ENCODE measurements around the gene KRT13. TPM values are rescaled to one million over a fixed set of nuclear protein-coding genes. Genes with fewer than 3 reads are reported as not detected.

The KRT13 gene
- total and polyA plus RNA-seq, 5 donors from 2014 or later = not detected

GRCh38 chr17:41486316-41486715 lies 19.1 kb downstream of the KRT13 start:
- no peak overlapping the region for H3K27ac Mint-ChIP-seq
- no peak overlapping the region for H3K4me3 Mint-ChIP-seq

GRCh38 chr17:41484920-41485904 lies 20.2 kb downstream of the KRT13 start:
- ATAC-seq (ENCODE audit: low read depth in 2 of 2) = no peak
- Histone ChIP-seq H3K36me3 (ENCODE audit: control insufficient read depth, insufficient read depth, low read length) (no peaks in the 10 kb centered on the region), H3K27me3 (ENCODE audit: control insufficient read depth, insufficient read depth, low read length) (no peaks in the 10 kb centered on the region), H3K27ac (ENCODE audit: insufficient read depth, low read length, poor library complexity, severe bottlenecking) (no peak overlapping the region), H3K4me3 (ENCODE audit: low read depth, low read length) (no peak overlapping the region), H3K4me1 (ENCODE audit: control insufficient read depth, insufficient read depth, low read length, poor library complexity, severe bottlenecking) (no peaks in the 10 kb centered on the region), H3K9me3 (ENCODE audit: control insufficient read depth in 2 of 2, low read length in 2 of 2) (no peaks in the 10 kb centered on the region)
- no peaks in the 10 kb centered on the region for H3K36me3 Mint-ChIP-seq
- peaks cover 7% of the 10 kb centered on the region for H3K27me3 Mint-ChIP-seq
- peak overlapping the region in 1 of 3 donors; percentile 85 for H3K27ac Mint-ChIP-seq
- peaks cover 0 to 3% (median 0%) of the 10 kb centered on the region in 4 donors for H3K4me1 Mint-ChIP-seq
- peak overlapping the region in 1 of 4 donors; percentile 71 for H3K4me3 Mint-ChIP-seq
- no peaks in the 10 kb centered on the region for H3K9me3 Mint-ChIP-seq
- no peak for DNase-seq

More at GRCh38 chr17:41486316-41486715, 19.1 kb downstream of the KRT13 start:
- no peaks in the 10 kb centered on the region for H3K27me3 ChIP-seq (ENCODE audit: control insufficient read depth, insufficient read depth, low read length)
- no peak overlapping the region for H3K4me3 ChIP-seq (ENCODE audit: low read depth, low read length)
- peaks cover 0 to 1% (median 0%) of the 10 kb centered on the region in 7 donors for H3K9me3 Mint-ChIP-seq
- peaks cover 0 to 4% (median 0%) of the 10 kb centered on the region in 4 donors for H3K4me1 Mint-ChIP-seq
- no peak for DNase-seq
- H3K27me3 Mint-ChIP-seq = peaks cover 14% of the 10 kb centered on the region
- no peaks in the 10 kb centered on the region for H3K36me3 Mint-ChIP-seq
- H3K36me3 ChIP-seq (ENCODE audit: control insufficient read depth, insufficient read depth, low read length) = no peaks in the 10 kb centered on the region
- H3K9me3 ChIP-seq (ENCODE audit: control insufficient read depth in 2 of 2, low read length in 2 of 2) = no peaks in the 10 kb centered on the region
- H3K27ac ChIP-seq (ENCODE audit: insufficient read depth, low read length, poor library complexity, severe bottlenecking) = no peak overlapping the region
- H3K4me1 ChIP-seq (ENCODE audit: control insufficient read depth, insufficient read depth, low read length, poor library complexity, severe bottlenecking) = no peaks in the 10 kb centered on the region
- no peak for ATAC-seq (ENCODE audit: low read depth in 2 of 2)

GRCh38 chr17:41483991-41484826 lies 21.2 kb downstream of the KRT13 start:
- H3K4me3 Mint-ChIP-seq = no peak overlapping the region
- Histone ChIP-seq H3K27me3 (ENCODE audit: control insufficient read depth, insufficient read depth, low read length) (no peaks in the 10 kb centered on the region), H3K36me3 (ENCODE audit: control insufficient read depth, insufficient read depth, low read length) (no peaks in the 10 kb centered on the region), H3K4me3 (ENCODE audit: low read depth, low read length) (no peak overlapping the region), H3K4me1 (ENCODE audit: control insufficient read depth, insufficient read depth, low read length, poor library complexity, severe bottlenecking) (no peaks in the 10 kb centered on the region), H3K9me3 (ENCODE audit: control insufficient read depth in 2 of 2, low read length in 2 of 2) (no peaks in the 10 kb centered on the region), H3K27ac (ENCODE audit: insufficient read depth, low read length, poor library complexity, severe bottlenecking) (no peak overlapping the region)
- no peak for ATAC-seq (ENCODE audit: low read depth in 2 of 2)
- no peak for DNase-seq
- H3K9me3 Mint-ChIP-seq = no peaks in the 10 kb centered on the region
- no peaks in the 10 kb centered on the region for H3K36me3 Mint-ChIP-seq
- H3K27me3 Mint-ChIP-seq = peaks cover 7% of the 10 kb centered on the region
- H3K27ac Mint-ChIP-seq = no peak overlapping the region
- H3K4me1 Mint-ChIP-seq = no peaks in the 10 kb centered on the region

- Mint-ChIP-seq H3K4me1 (no peaks in the 10 kb centered on the region), H3K27me3 (peaks cover 7% of the 10 kb centered on the region), H3K4me3 (no peak overlapping the region), H3K9me3 (no peaks in the 10 kb centered on the region), H3K36me3 (no peaks in the 10 kb centered on the region), H3K27ac (no peak overlapping the region)
- no peaks in the 10 kb centered on the region for H3K27me3 ChIP-seq (ENCODE audit: control insufficient read depth, insufficient read depth, low read length)
- H3K4me1 ChIP-seq (ENCODE audit: control insufficient read depth, insufficient read depth, low read length, poor library complexity, severe bottlenecking) = no peaks in the 10 kb centered on the region
- H3K36me3 ChIP-seq (ENCODE audit: control insufficient read depth, insufficient read depth, low read length) = no peaks in the 10 kb centered on the region
- DNase-seq (no peak), ATAC-seq (ENCODE audit: low read depth in 2 of 2) (no peak)
- H3K4me3 ChIP-seq (ENCODE audit: low read depth, low read length) = no peak overlapping the region
- no peak overlapping the region for H3K27ac ChIP-seq (ENCODE audit: insufficient read depth, low read length, poor library complexity, severe bottlenecking)
- no peaks in the 10 kb centered on the region for H3K9me3 ChIP-seq (ENCODE audit: control insufficient read depth in 2 of 2, low read length in 2 of 2)
These were observed 21.9 kb downstream of the KRT13 start for GRCh38 chr17:41483531-41483930.

GRCh38 chr17:41481036-41481435 lies 24.4 kb downstream of the KRT13 start, which contains the start of gene KRT35:
Gene KRT35, minus strand, starts transcription at chr17:41481151. Its CDS starts 54 bp downstream, at chr17:41481097.
- H3K36me3 Mint-ChIP-seq = no peaks in the 10 kb centered on the region
- H3K4me3 Mint-ChIP-seq = no peak within 1 kb of the TSS
- DNase-seq = no peak
- no peak for ATAC-seq (ENCODE audit: low read depth in 2 of 2)
- H3K36me3 ChIP-seq (ENCODE audit: control insufficient read depth, insufficient read depth, low read length) = no peaks in the 10 kb centered on the region
- no peaks in the 10 kb centered on the region for H3K4me1 Mint-ChIP-seq
- no peaks in the 10 kb centered on the region for H3K4me1 ChIP-seq (ENCODE audit: control insufficient read depth, insufficient read depth, low read length, poor library complexity, severe bottlenecking)
- H3K27ac Mint-ChIP-seq = peak within 1 kb of the TSS in 1 of 3 donors; percentile 2
- H3K9me3 Mint-ChIP-seq = no peaks in the 10 kb centered on the region
- H3K9me3 ChIP-seq (ENCODE audit: control insufficient read depth in 2 of 2, low read length in 2 of 2) = no peaks in the 10 kb centered on the region
- H3K27me3 ChIP-seq (ENCODE audit: control insufficient read depth, insufficient read depth, low read length) = no peaks in the 10 kb centered on the region
- H3K27me3 Mint-ChIP-seq = peaks cover 5% of the 10 kb centered on the region
- no peak within 1 kb of the TSS for H3K27ac ChIP-seq (ENCODE audit: insufficient read depth, low read length, poor library complexity, severe bottlenecking)
- H3K4me3 ChIP-seq (ENCODE audit: low read depth, low read length) = no peak within 1 kb of the TSS

GRCh38 chr17:41480581-41480980 lies 24.8 kb downstream of the KRT13 start:
- H3K27me3 Mint-ChIP-seq = no peaks in the 10 kb centered on the region
- no peak overlapping the region for H3K27ac Mint-ChIP-seq
- H3K36me3 ChIP-seq (ENCODE audit: control insufficient read depth, insufficient read depth, low read length) = no peaks in the 10 kb centered on the region
- H3K36me3 Mint-ChIP-seq = no peaks in the 10 kb centered on the region
- DNase-seq (no peak), ATAC-seq (ENCODE audit: low read depth in 2 of 2) (no peak)
- H3K4me1 ChIP-seq (ENCODE audit: control insufficient read depth, insufficient read depth, low read length, poor library complexity, severe bottlenecking) = no peaks in the 10 kb centered on the region
- no peak overlapping the region for H3K27ac ChIP-seq (ENCODE audit: insufficient read depth, low read length, poor library complexity, severe bottlenecking)
- no peaks in the 10 kb centered on the region for H3K9me3 Mint-ChIP-seq
- H3K4me1 Mint-ChIP-seq = no peaks in the 10 kb centered on the region
- H3K9me3 ChIP-seq (ENCODE audit: control insufficient read depth in 2 of 2, low read length in 2 of 2) = no peaks in the 10 kb centered on the region
- no peak overlapping the region for H3K4me3 Mint-ChIP-seq
- no peak overlapping the region for H3K4me3 ChIP-seq (ENCODE audit: low read depth, low read length)
- H3K27me3 ChIP-seq (ENCODE audit: control insufficient read depth, insufficient read depth, low read length) = no peaks in the 10 kb centered on the region

GRCh38 chr17:41480136-41480535 lies 25.3 kb downstream of the KRT13 start:
- H3K4me3 ChIP-seq (ENCODE audit: low read depth, low read length) = no peak overlapping the region
- no peaks in the 10 kb centered on the region for H3K4me1 Mint-ChIP-seq
- H3K4me3 Mint-ChIP-seq = no peak overlapping the region

More at GRCh38 chr17:41480136-41480535, 25.3 kb downstream of the KRT13 start:
- no peaks in the 10 kb centered on the region for H3K9me3 Mint-ChIP-seq
- DNase-seq = no peak
- ATAC-seq (ENCODE audit: low read depth in 2 of 2) = no peak
- no peak overlapping the region for H3K27ac Mint-ChIP-seq
- Histone ChIP-seq H3K27ac (ENCODE audit: insufficient read depth, low read length, poor library complexity, severe bottlenecking) (no peak overlapping the region), H3K9me3 (ENCODE audit: control insufficient read depth in 2 of 2, low read length in 2 of 2) (no peaks in the 10 kb centered on the region), H3K4me1 (ENCODE audit: control insufficient read depth, insufficient read depth, low read length, poor library complexity, severe bottlenecking) (no peaks in the 10 kb centered on the region), H3K27me3 (ENCODE audit: control insufficient read depth, insufficient read depth, low read length) (no peaks in the 10 kb centered on the region), H3K36me3 (ENCODE audit: control insufficient read depth, insufficient read depth, low read length) (no peaks in the 10 kb centered on the region)
- no peaks in the 10 kb centered on the region for H3K36me3 Mint-ChIP-seq
- no peaks in the 10 kb centered on the region for H3K27me3 Mint-ChIP-seq
